DND-41 (cell line): ENCODE measurements around the gene ROBO2.

Experiments
- ATAC-seq: fragments of 200-7000 bp; cut with Tn5 transposase; 3 replicates; pipeline ENCODE4 v1.9.1; 2021; ENCODE audit warnings: low read depth; ENCODE audit not compliant: insufficient read depth
- DNase-seq: peaks from one replicate; pipeline ENCODE4 v3.0.0-alpha.2; 2020
- H2AFZ ChIP-seq: 2 replicates; pipeline ENCODE4 v1.6.0; 2012; ENCODE audit warnings: low read depth, low read length
- H3K27ac ChIP-seq: 2 replicates; pipeline ENCODE4 v1.5.1; 2012; ENCODE audit warnings: low read length, inconsistent platforms
- H3K27me3 ChIP-seq: fragments of 200-600 bp; sonication (generic); 2 replicates; pipeline ENCODE4 v1.6.0; 2012; ENCODE audit warnings: low read length, mild to moderate bottlenecking, inconsistent platforms; ENCODE audit not compliant: insufficient read depth, poor library complexity
- H3K36me3 ChIP-seq: 2 replicates; pipeline ENCODE4 v1.5.1; 2012; ENCODE audit warnings: low read length, inconsistent platforms; ENCODE audit not compliant: insufficient read depth
- H3K4me1 ChIP-seq: 2 replicates; pipeline ENCODE4 v1.5.1; 2012; ENCODE audit warnings: mild to moderate bottlenecking, low read length; ENCODE audit not compliant: insufficient read depth
- H3K4me2 ChIP-seq: 2 replicates; pipeline ENCODE4 v1.6.0; 2012; ENCODE audit warnings: mild to moderate bottlenecking, moderate library complexity, low read length, inconsistent platforms; ENCODE audit not compliant: insufficient read depth
- H3K4me3 ChIP-seq, 2 experiments: fragments of 200-600 bp in 1 of 2; shearing (Covaris generic) in 1 of 2; 2 replicates each; pipeline ENCODE4 v1.5.1; 2012 to 2016; ENCODE audit warnings: inconsistent platforms in 2 of 2, low read length in 2 of 2, mild to moderate bottlenecking in 2 of 2, low read depth in 1 of 2, moderate library complexity in 1 of 2
- H3K79me2 ChIP-seq: 2 replicates; pipeline ENCODE4 v1.6.0; 2012; ENCODE audit warnings: low read length, inconsistent platforms; ENCODE audit not compliant: insufficient read depth
- H3K9ac ChIP-seq: 2 replicates; pipeline ENCODE4 v1.6.0; 2012; ENCODE audit warnings: low read depth, mild to moderate bottlenecking, inconsistent platforms, low read length, moderate library complexity
- H3K9me3 ChIP-seq: 2 replicates; pipeline ENCODE4 v1.5.1; 2012; ENCODE audit warnings: low read length, moderate library complexity, mild to moderate bottlenecking, inconsistent platforms; ENCODE audit not compliant: insufficient read depth, severe bottlenecking
- H4K20me1 ChIP-seq: 2 replicates; pipeline ENCODE4 v1.6.0; 2012; ENCODE audit warnings: low read length; ENCODE audit not compliant: insufficient read depth
- CTCF ChIP-seq: IDR thresholded peaks from 2 replicates; pipeline ENCODE4 v1.5.1; 2012; ENCODE audit warnings: borderline replicate concordance, low read length, moderate library complexity, mild to moderate bottlenecking; ENCODE audit not compliant: poor library complexity, severe bottlenecking; ENCODE audit errors: extremely low read depth
- EZH2 ChIP-seq: IDR thresholded peaks from 3 replicates; pipeline ENCODE4 v1.6.1; 2012; ENCODE audit warnings: borderline replicate concordance, low read depth, mild to moderate bottlenecking, moderate library complexity, low read length, inconsistent platforms; ENCODE audit not compliant: severe bottlenecking

The ROBO2 gene

GRCh38 chr3:77599948-77600347 lies 560.0 kb downstream of the ROBO2 start:
- no peak for DNase-seq
- no peaks in the 10 kb centered on the region for H3K9me3 ChIP-seq
- no peak for ATAC-seq
- H2AFZ ChIP-seq, result no peak overlapping the region
- no peak overlapping the region for H3K27ac ChIP-seq
- no peaks in the 10 kb centered on the region for H3K27me3 ChIP-seq
- H3K9ac ChIP-seq, result no peak overlapping the region
- no peaks in the 10 kb centered on the region for H3K79me2 ChIP-seq
- no peak overlapping the region for H3K4me2 ChIP-seq
- H3K4me1 ChIP-seq, result no peaks in the 10 kb centered on the region
- no peak overlapping the region for H3K4me3 ChIP-seq
- no peaks in the 10 kb centered on the region for H4K20me1 ChIP-seq
- TF ChIP-seq CTCF (no peak), EZH2 (no peak)
- no peaks in the 10 kb centered on the region for H3K36me3 ChIP-seq

DNA sequence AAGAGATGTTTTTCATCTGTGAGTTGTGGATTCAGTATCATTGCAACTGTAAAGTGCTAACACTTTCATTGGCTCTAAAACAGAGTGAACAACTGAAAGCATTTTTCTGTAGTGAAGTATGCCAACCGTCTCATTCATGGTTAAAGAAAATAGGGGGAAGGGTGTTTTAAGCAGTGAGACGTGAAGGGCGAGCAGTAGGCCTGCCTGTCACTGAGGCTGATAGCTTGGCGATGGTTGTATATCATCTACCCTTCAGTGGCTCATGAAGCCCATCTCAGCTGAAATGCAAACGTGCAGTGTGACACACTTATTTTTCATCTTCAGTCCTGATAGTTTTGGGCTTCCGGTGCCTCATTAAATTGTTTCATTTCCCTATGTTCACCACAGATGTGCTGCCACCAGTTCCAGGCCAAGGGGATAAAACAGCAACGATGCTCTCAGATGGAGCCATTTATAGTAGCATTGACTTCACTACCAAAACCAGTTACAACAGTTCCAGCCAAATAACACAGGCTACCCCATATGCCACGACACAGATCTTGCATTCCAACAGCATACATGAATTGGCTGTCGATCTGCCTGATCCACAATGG lies 562.0 kb downstream of the ROBO2 start:
- Histone ChIP-seq H3K79me2 (no peaks in the 10 kb centered on the region), H3K9ac (no peak overlapping the region), H2AFZ (no peak overlapping the region), H3K4me3 (no peak overlapping the region), H4K20me1 (no peaks in the 10 kb centered on the region), H3K27me3 (no peaks in the 10 kb centered on the region), H3K27ac (no peak overlapping the region), H3K4me1 (no peaks in the 10 kb centered on the region), H3K4me2 (no peak overlapping the region), H3K9me3 (no peaks in the 10 kb centered on the region), H3K36me3 (no peaks in the 10 kb centered on the region)
- ATAC-seq (no peak), DNase-seq (no peak)
- TF ChIP-seq CTCF, result no peak
- TF ChIP-seq EZH2, result no peak

- Histone ChIP-seq H3K79me2 (no peaks in the 10 kb centered on the region), H3K27ac (no peak overlapping the region), H3K4me3 (no peak overlapping the region), H3K4me1 (no peaks in the 10 kb centered on the region), H3K9me3 (no peaks in the 10 kb centered on the region), H3K36me3 (no peaks in the 10 kb centered on the region), H3K4me2 (no peak overlapping the region), H3K9ac (no peak overlapping the region), H4K20me1 (no peaks in the 10 kb centered on the region), H2AFZ (no peak overlapping the region), H3K27me3 (no peaks in the 10 kb centered on the region)
- no peak for TF ChIP-seq CTCF
- TF ChIP-seq EZH2, result no peak
- DNase-seq, result no peak
- no peak for ATAC-seq
These were observed 562.8 kb downstream of the ROBO2 start for GRCh38 chr3:77602722-77603121.

DNA sequence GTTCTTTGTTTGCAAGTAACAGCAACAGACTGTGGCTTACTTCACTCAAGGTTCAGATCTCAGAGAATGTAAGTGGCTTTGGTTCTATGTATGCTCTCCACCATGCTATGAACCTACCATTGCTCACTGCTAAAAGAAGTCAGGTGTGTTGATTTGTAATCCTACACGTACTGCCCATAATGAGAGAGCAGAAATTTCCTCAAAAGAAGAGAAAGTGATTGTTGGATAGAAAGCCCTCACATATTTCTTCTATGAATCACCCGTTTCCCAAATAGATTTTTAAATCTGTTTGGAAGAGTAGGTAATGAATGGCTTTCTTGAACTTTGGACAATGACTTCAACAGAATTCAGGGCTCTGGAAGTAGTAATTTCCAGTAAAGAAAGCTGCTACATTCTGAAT lies 565.4 kb downstream of the ROBO2 start:
- no peaks in the 10 kb centered on the region for H3K79me2 ChIP-seq

More for the DNA sequence above, 565.4 kb downstream of the ROBO2 start:
- no peak for ATAC-seq
- Histone ChIP-seq H4K20me1 (no peaks in the 10 kb centered on the region), H3K27me3 (no peaks in the 10 kb centered on the region), H3K9ac (no peak overlapping the region), H3K4me1 (no peaks in the 10 kb centered on the region), H3K4me2 (no peak overlapping the region), H2AFZ (no peak overlapping the region), H3K36me3 (no peaks in the 10 kb centered on the region), H3K9me3 (no peaks in the 10 kb centered on the region), H3K27ac (no peak overlapping the region), H3K4me3 (no peak overlapping the region)
- no peak for TF ChIP-seq EZH2
- TF ChIP-seq CTCF, result no peak
- DNase-seq, result no peak
